Measurements from ENCODE around the gene VPS26C.

GRCh38 chr21:37241426-37241825 is 25.7 kb downstream of the VPS26C start:
- TF ChIP-seq, protein P1, sequence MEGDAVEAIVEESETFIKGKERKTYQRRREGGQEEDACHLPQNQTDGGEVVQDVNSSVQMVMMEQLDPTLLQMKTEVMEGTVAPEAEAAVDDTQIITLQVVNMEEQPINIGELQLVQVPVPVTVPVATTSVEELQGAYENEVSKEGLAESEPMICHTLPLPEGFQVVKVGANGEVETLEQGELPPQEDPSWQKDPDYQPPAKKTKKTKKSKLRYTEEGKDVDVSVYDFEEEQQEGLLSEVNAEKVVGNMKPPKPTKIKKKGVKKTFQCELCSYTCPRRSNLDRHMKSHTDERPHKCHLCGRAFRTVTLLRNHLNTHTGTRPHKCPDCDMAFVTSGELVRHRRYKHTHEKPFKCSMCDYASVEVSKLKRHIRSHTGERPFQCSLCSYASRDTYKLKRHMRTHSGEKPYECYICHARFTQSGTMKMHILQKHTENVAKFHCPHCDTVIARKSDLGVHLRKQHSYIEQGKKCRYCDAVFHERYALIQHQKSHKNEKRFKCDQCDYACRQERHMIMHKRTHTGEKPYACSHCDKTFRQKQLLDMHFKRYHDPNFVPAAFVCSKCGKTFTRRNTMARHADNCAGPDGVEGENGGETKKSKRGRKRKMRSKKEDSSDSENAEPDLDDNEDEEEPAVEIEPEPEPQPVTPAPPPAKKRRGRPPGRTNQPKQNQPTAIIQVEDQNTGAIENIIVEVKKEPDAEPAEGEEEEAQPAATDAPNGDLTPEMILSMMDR (IDR thresholded peaks at IDR 0.05; ENCODE audit: borderline replicate concordance, extremely low read depth, low read length, poor library complexity, severe bottlenecking) = no peak
- TF ChIP-seq EZH2 (IDR thresholded peaks at IDR 0.05; ENCODE audit: borderline replicate concordance, low read depth, low read length, severe bottlenecking) = no peak
